H9 (cell line): ENCODE data around the gene NDN. TPM values are rescaled to one million over a fixed set of nuclear protein-coding genes. Genes with fewer than 3 reads are reported as not detected.

Experiments
- DNase-seq: peaks from one replicate; pipeline ENCODE4 v3.0.0-alpha.2; 2017
- H2AFZ ChIP-seq: one replicate; pipeline ENCODE4 v1.6.1; 2013; ENCODE audit warnings: mild to moderate bottlenecking, low read length, control low read depth, moderate library complexity
- H2AK5ac ChIP-seq: 2 replicates; pipeline ENCODE4 v1.6.1; 2013; ENCODE audit warnings: low read length, control low read depth, mixed read lengths; ENCODE audit not compliant: insufficient read length
- H2BK120ac ChIP-seq: one replicate; pipeline ENCODE4 v1.6.1; 2013; ENCODE audit warnings: low read depth, mild to moderate bottlenecking, low read length, control low read depth, inconsistent platforms; ENCODE audit not compliant: poor library complexity, severe bottlenecking
- H2BK12ac ChIP-seq: 2 replicates; pipeline ENCODE4 v1.6.1; 2013; ENCODE audit warnings: low read length, control low read depth, mixed read lengths, low read depth; ENCODE audit not compliant: insufficient read length
- H2BK15ac ChIP-seq: 2 replicates; pipeline ENCODE4 v1.6.1; 2013; ENCODE audit warnings: low read depth, low read length, control low read depth
- H2BK20ac ChIP-seq: one replicate; pipeline ENCODE4 v1.6.1; 2013; ENCODE audit warnings: low read depth, mild to moderate bottlenecking, low read length, control low read depth, inconsistent platforms; ENCODE audit not compliant: poor library complexity, severe bottlenecking
- H2BK5ac ChIP-seq: 2 replicates; pipeline ENCODE4 v1.6.1; 2013; ENCODE audit warnings: low read length, control low read depth, mixed read lengths; ENCODE audit not compliant: insufficient read length
- H3K14ac ChIP-seq: 2 replicates; pipeline ENCODE4 v1.6.1; 2013; ENCODE audit warnings: low read length, control low read depth; ENCODE audit not compliant: insufficient read depth
- H3K18ac ChIP-seq: 2 replicates; pipeline ENCODE4 v1.6.1; 2013; ENCODE audit warnings: low read depth, mild to moderate bottlenecking, mixed read lengths, low read length, control low read depth; ENCODE audit not compliant: insufficient read length
- H3K23ac ChIP-seq: 2 replicates; pipeline ENCODE4 v1.6.1; 2013; ENCODE audit warnings: low read length, control low read depth, mixed read lengths, low read depth; ENCODE audit not compliant: insufficient read length
- H3K23me2 ChIP-seq: 2 replicates; pipeline ENCODE4 v1.6.1; 2013; ENCODE audit warnings: low read depth, mild to moderate bottlenecking, mixed read lengths, low read length, control low read depth; ENCODE audit not compliant: insufficient read length, poor library complexity, severe bottlenecking
- H3K27ac ChIP-seq: 2 replicates; pipeline ENCODE4 v1.5.1; 2013; ENCODE audit warnings: low read length, control low read depth, mixed read lengths, low read depth; ENCODE audit not compliant: insufficient read length
- H3K27me3 ChIP-seq: 2 replicates; pipeline ENCODE4 v1.6.1; 2013; ENCODE audit warnings: low read length, control low read depth, inconsistent platforms; ENCODE audit not compliant: insufficient read depth
- H3K4ac ChIP-seq: 2 replicates; pipeline ENCODE4 v1.6.1; 2013; ENCODE audit warnings: low read depth, mild to moderate bottlenecking, control low read depth, inconsistent platforms, low read length, moderate library complexity
- H3K4me1 ChIP-seq: 2 replicates; pipeline ENCODE4 v1.6.1; 2013; ENCODE audit warnings: low read length, control low read depth, inconsistent platforms; ENCODE audit not compliant: insufficient read depth
- H3K4me2 ChIP-seq: 2 replicates; pipeline ENCODE4 v1.6.1; 2013; ENCODE audit warnings: low read length, control low read depth, mixed read lengths; ENCODE audit not compliant: insufficient read length, insufficient read depth
- H3K56ac ChIP-seq: 2 replicates; pipeline ENCODE4 v1.6.1; 2013; ENCODE audit warnings: low read depth, mild to moderate bottlenecking, mixed read lengths, low read length, control low read depth; ENCODE audit not compliant: insufficient read length
- H3K79me1 ChIP-seq: 2 replicates; pipeline ENCODE4 v1.6.1; 2013; ENCODE audit warnings: low read depth, mild to moderate bottlenecking, moderate library complexity, low read length, control low read depth, inconsistent platforms; ENCODE audit not compliant: insufficient read depth, poor library complexity, severe bottlenecking
- H3K79me2 ChIP-seq: 2 replicates; pipeline ENCODE4 v1.6.1; 2013; ENCODE audit warnings: low read length, control low read depth, inconsistent platforms; ENCODE audit not compliant: insufficient read depth
- H3K9ac ChIP-seq: 2 replicates; pipeline ENCODE4 v1.6.1; 2013; ENCODE audit warnings: low read length, control low read depth, mixed read lengths; ENCODE audit not compliant: insufficient read length; ENCODE audit errors: extremely low read depth
- H3K9me3 ChIP-seq: one replicate; pipeline ENCODE4 v1.6.1; 2013; ENCODE audit warnings: low read depth, low read length, inconsistent platforms; ENCODE audit not compliant: control insufficient read depth
- H3T11ph ChIP-seq: one replicate; pipeline ENCODE4 v1.6.1; 2013; ENCODE audit warnings: mild to moderate bottlenecking, low read length, control low read depth, inconsistent platforms
- H4K20me1 ChIP-seq: one replicate; pipeline ENCODE4 v1.6.1; 2013; ENCODE audit not compliant: control insufficient read depth, insufficient read length, insufficient read depth
- H4K5ac ChIP-seq: 2 replicates; pipeline ENCODE4 v1.6.1; 2013; ENCODE audit warnings: low read depth, mild to moderate bottlenecking, mixed read lengths, low read length, control low read depth; ENCODE audit not compliant: insufficient read length
- H4K8ac ChIP-seq: replicated peaks from 2 replicates; pipeline ENCODE4 v1.6.1; 2013; ENCODE audit warnings: low read length, control low read depth, mixed read lengths, low read depth; ENCODE audit not compliant: insufficient read length
- H4K91ac ChIP-seq: 2 replicates; pipeline ENCODE4 v1.6.1; 2013; ENCODE audit warnings: low read depth, mild to moderate bottlenecking, moderate library complexity, mixed read lengths, low read length, control low read depth; ENCODE audit not compliant: insufficient read length
- H3K27ac Mint-ChIP-seq, 3 experiments: 2 replicates in 2 of 3; 3 replicates in 1 of 3; pipeline ENCODE4 v1.8.0; 2020 to 2021; ENCODE audit warnings: mixed read lengths in 3 of 3, mild to moderate bottlenecking in 1 of 3, moderate library complexity in 1 of 3
- H3K27me3 Mint-ChIP-seq: 2 replicates; pipeline ENCODE4 v1.8.0; 2021; ENCODE audit warnings: low read depth, mild to moderate bottlenecking, moderate library complexity, mixed read lengths
- H3K36me3 Mint-ChIP-seq, 3 experiments: 2 replicates in 2 of 3; 3 replicates in 1 of 3; pipeline ENCODE4 v1.8.0; 2020 to 2021; ENCODE audit warnings: low read depth in 3 of 3, mixed read lengths in 3 of 3; ENCODE audit not compliant: insufficient read depth in 1 of 3
- H3K4me1 Mint-ChIP-seq, 2 experiments: 2 replicates each; pipeline ENCODE4 v1.8.0; 2020; ENCODE audit warnings: mixed read lengths in 2 of 2
- H3K4me3 Mint-ChIP-seq, 2 experiments: 2 replicates in 1 of 2; 3 replicates in 1 of 2; pipeline ENCODE4 v1.8.0; 2020 to 2021; ENCODE audit warnings: mild to moderate bottlenecking in 2 of 2, mixed read lengths in 2 of 2, moderate library complexity in 1 of 2
- H3K9me3 Mint-ChIP-seq, 2 experiments: 2 replicates in 1 of 2; 3 replicates in 1 of 2; pipeline ENCODE4 v1.8.0; 2020; ENCODE audit warnings: mild to moderate bottlenecking in 2 of 2, mixed read lengths in 2 of 2, moderate library complexity in 1 of 2
- CTCF ChIP-seq: fragments of 200-600 bp; sonication (generic); conservative IDR thresholded peaks from 3 replicates; pipeline ENCODE4 v1.8.0; 2021; ENCODE audit warnings: antibody characterized with exemption, mild to moderate bottlenecking
- WGBS: extraction: QIAGEN DNeasy Blood & Tissue Kit; methylation state at CpG from one replicate; pipeline ENCODE4 v1.1.7; 2013; ENCODE audit warnings: missing lambda C conversion rate, low lambda C conversion rate, mixed read lengths; ENCODE audit not compliant: insufficient read length; ENCODE audit errors: extremely low coverage; 5-methylcytosine and 5-hydroxymethylcytosine counted together
- total RNA-seq: library from RNA; stranded (reverse); gene quantifications from 2 replicates; pipeline ENCODE4 v1.2.1, GENCODE V29; 2021

NDN gene
- total RNA-seq, 1 experiment from 2014 or later = 34.8 TPM

- H3K27ac Mint-ChIP-seq = no peak overlapping the region
- Histone ChIP-seq H3K4me1 (no peaks in the 10 kb centered on the region), H2AFZ (no peak overlapping the region), H4K5ac (no peak overlapping the region), H3K4me2 (no peak overlapping the region), H2BK20ac (no peak overlapping the region), H3T11ph (no peak overlapping the region), H3K9ac (no peak overlapping the region), H3K56ac (no peak overlapping the region), H4K91ac (no peak overlapping the region), H3K9me3 (peaks cover 29% of the 10 kb centered on the region), H3K18ac (no peak overlapping the region), H3K79me2 (no peaks in the 10 kb centered on the region), H2AK5ac (no peak overlapping the region), H2BK12ac (no peak overlapping the region), H3K23ac (no peak overlapping the region), H2BK15ac (no peak overlapping the region), H3K23me2 (no peaks in the 10 kb centered on the region), H2BK5ac (no peak overlapping the region), H3K14ac (no peak overlapping the region), H3K27ac (no peak overlapping the region), H2BK120ac (no peak overlapping the region), H3K27me3 (no peaks in the 10 kb centered on the region), H4K8ac (no peak overlapping the region), H3K4ac (no peak overlapping the region), H4K20me1 (no peaks in the 10 kb centered on the region), H3K79me1 (no peaks in the 10 kb centered on the region)
- H3K36me3 Mint-ChIP-seq = no peaks in the 10 kb centered on the region
- H3K27me3 Mint-ChIP-seq = peaks cover 2% of the 10 kb centered on the region; the same call in 1 of the 2 replicates
- H3K4me1 Mint-ChIP-seq = no peaks in the 10 kb centered on the region
- H3K4me3 Mint-ChIP-seq = no peak overlapping the region
- no peak for DNase-seq
- peak; percentile 35; the same call in 2 of the 3 replicates for TF ChIP-seq CTCF
- no CpG with 5 or more reads among the region's 2 CpGs for WGBS
- H3K9me3 Mint-ChIP-seq = peaks cover 31 to 37% of the 10 kb centered on the region in 2 experiments
Measured at GRCh38 chr15:23663232-23663631, 23.9 kb downstream of the NDN start.
